Rectal smooth muscle tissue (tissue), 1 donor: Measurements from ENCODE around the gene ZCRB1.

ENCODE experiments used
- H3K27ac ChIP-seq: one replicate; pipeline ENCODE4 v1.7.0; 2013; ENCODE audit warnings: low read depth, low read length, inconsistent platforms
- H3K27me3 ChIP-seq: one replicate; pipeline ENCODE4 v1.7.0; 2013; ENCODE audit warnings: low read length; ENCODE audit not compliant: control insufficient read depth, insufficient read depth
- H3K36me3 ChIP-seq: one replicate; pipeline ENCODE4 v1.7.0; 2013; ENCODE audit warnings: low read length; ENCODE audit not compliant: control insufficient read depth, insufficient read depth
- H3K4me1 ChIP-seq: one replicate; pipeline ENCODE4 v1.7.0; 2013; ENCODE audit warnings: low read length; ENCODE audit not compliant: control insufficient read depth, insufficient read depth
- H3K4me3 ChIP-seq: one replicate; pipeline ENCODE4 v1.7.0; 2013; ENCODE audit warnings: low read length
- H3K9ac ChIP-seq: one replicate; pipeline ENCODE4 v1.7.0; 2013; ENCODE audit warnings: low read length

ZCRB1 gene

DNA sequence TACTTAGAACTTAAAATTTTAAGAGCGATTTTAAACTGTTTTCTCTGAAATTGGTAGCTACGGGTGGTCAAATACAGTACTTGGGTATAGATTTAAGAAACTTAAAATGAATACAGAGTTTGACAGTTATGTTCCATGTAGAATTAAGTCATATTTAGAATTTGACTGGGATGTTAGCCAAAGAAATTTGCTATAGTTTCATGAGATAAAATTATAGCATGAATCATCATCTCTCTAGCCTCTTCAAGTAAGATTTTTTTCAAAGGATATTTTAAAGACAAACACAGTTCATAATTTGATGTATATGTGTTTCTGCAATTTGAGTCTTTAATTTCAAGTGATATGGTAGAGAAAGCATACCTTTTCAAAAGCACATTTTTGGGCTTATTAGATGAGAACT lies 41.0 kb downstream of the ZCRB1 start:
- Histone ChIP-seq H3K4me3 (no peak overlapping the region), H3K27me3 (no peaks in the 10 kb centered on the region), H3K4me1 (no peaks in the 10 kb centered on the region), H3K9ac (no peak overlapping the region), H3K27ac (no peak overlapping the region), H3K36me3 (no peaks in the 10 kb centered on the region)

GRCh38 chr12:42284157-42284556 lies 41.7 kb downstream of the ZCRB1 start:
- Histone ChIP-seq H3K4me3 (no peak overlapping the region), H3K27ac (no peak overlapping the region), H3K4me1 (no peaks in the 10 kb centered on the region), H3K9ac (no peak overlapping the region), H3K36me3 (no peaks in the 10 kb centered on the region), H3K27me3 (no peaks in the 10 kb centered on the region)

GRCh38 chr12:42283739-42284138 lies 42.2 kb downstream of the ZCRB1 start:
- H3K4me3 ChIP-seq, result no peak overlapping the region
- H3K27me3 ChIP-seq, result no peaks in the 10 kb centered on the region
- no peaks in the 10 kb centered on the region for H3K4me1 ChIP-seq
- H3K9ac ChIP-seq, result no peak overlapping the region
- no peak overlapping the region for H3K27ac ChIP-seq
- no peaks in the 10 kb centered on the region for H3K36me3 ChIP-seq

GRCh38 chr12:42282294-42282693 lies 43.6 kb downstream of the ZCRB1 start:
- Histone ChIP-seq H3K27me3 (no peaks in the 10 kb centered on the region), H3K27ac (no peak overlapping the region), H3K9ac (no peak overlapping the region), H3K4me3 (no peak overlapping the region), H3K4me1 (no peaks in the 10 kb centered on the region), H3K36me3 (no peaks in the 10 kb centered on the region)

DNA sequence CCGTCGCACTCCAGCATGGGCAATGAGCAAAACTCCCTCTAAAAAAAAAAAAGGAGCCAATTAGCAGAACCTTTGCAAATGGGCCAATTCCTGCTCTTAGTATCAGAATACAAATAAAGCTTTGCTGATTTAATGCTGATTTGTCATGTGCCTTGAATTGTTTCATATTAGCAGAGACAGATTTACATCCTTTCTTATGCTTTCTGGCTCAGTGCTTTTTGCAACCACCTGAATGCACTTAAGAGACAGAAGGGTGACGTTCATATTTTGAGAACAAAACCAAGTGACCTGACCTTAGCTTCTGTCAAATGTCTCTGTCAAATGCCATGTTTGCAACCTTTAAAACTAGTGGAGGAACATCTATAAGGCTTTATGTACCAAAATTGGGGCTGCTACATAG lies 44.0 kb downstream of the ZCRB1 start:
- Histone ChIP-seq H3K4me1 (no peaks in the 10 kb centered on the region), H3K9ac (no peak overlapping the region), H3K27me3 (no peaks in the 10 kb centered on the region), H3K4me3 (no peak overlapping the region), H3K36me3 (no peaks in the 10 kb centered on the region), H3K27ac (no peak overlapping the region)

DNA sequence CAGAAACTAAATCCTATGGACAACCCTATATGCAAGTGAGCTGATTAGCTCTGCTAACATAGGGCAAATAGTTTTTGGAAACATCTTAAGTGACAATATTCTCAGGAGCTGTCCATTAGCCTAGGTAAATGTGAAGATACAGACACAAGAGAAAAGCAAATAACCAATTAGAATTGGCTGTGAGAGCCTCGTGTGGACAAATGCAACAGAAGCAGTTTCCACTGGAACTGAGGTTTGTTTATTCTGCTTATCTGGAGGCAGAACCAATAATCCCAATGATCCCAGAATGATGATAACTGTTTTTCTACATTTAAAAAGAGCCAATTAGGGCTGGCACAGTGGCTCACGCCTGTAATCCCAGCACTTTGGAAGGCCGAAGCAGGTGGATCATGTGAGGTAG lies 44.6 kb downstream of the ZCRB1 start:
- Histone ChIP-seq H3K27ac (no peak overlapping the region), H3K9ac (no peak overlapping the region), H3K4me3 (no peak overlapping the region), H3K36me3 (no peaks in the 10 kb centered on the region), H3K4me1 (no peaks in the 10 kb centered on the region), H3K27me3 (no peaks in the 10 kb centered on the region)

DNA sequence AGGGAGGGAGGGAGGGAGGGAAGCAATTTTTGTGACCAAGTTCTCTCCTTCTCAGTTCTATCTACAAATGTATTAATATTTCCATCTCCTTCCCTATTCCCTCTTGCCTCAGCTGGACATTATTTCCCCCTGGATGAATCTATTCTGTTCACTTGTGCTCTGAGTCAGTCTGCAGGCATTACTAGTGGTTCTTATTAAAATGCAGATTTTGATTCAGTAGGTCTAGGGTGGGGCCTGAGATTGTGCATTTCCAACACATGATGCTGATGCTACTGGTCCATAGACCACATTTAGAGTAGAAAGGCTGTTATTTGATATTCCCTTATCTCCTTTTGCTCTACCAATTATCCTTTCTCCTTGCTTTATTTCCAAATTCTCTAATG lies 47.8 kb downstream of the ZCRB1 start:
- Histone ChIP-seq H3K9ac (no peak overlapping the region), H3K4me1 (no peaks in the 10 kb centered on the region), H3K4me3 (no peak overlapping the region), H3K36me3 (no peaks in the 10 kb centered on the region), H3K27me3 (no peaks in the 10 kb centered on the region), H3K27ac (no peak overlapping the region)

- H3K27me3 ChIP-seq, result no peaks in the 10 kb centered on the region
- H3K27ac ChIP-seq, result no peak overlapping the region
- no peak overlapping the region for H3K4me3 ChIP-seq
- H3K4me1 ChIP-seq, result no peaks in the 10 kb centered on the region
- H3K9ac ChIP-seq, result no peak overlapping the region
- H3K36me3 ChIP-seq, result no peaks in the 10 kb centered on the region
Observed at GRCh38 chr12:42277396-42278127, 48.3 kb downstream of the ZCRB1 start.

DNA sequence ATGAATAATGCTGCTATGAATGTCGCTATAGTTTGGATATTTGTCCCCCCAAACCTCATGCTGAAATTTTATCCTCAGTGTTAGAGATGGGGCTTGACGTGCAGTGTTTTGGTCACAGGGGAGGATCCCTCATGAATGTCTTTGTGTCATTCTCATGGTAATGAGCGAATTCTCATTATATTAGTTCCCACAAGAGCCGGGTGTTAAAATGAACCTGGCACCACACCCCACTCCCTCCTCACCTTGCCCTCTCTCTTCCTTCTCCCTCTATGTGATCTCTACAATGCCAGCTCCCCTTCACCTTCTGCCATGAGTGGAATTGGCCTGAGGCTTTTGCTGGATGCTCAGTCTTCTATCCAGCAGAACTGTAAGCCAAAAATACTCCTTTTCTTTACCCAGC lies 50.4 kb downstream of the ZCRB1 start:
- no peak overlapping the region for H3K9ac ChIP-seq
- no peaks in the 10 kb centered on the region for H3K4me1 ChIP-seq
- no peaks in the 10 kb centered on the region for H3K36me3 ChIP-seq
- H3K4me3 ChIP-seq, result no peak overlapping the region
- H3K27me3 ChIP-seq, result no peaks in the 10 kb centered on the region
- H3K27ac ChIP-seq, result no peak overlapping the region

- Histone ChIP-seq H3K4me1 (no peaks in the 10 kb centered on the region), H3K27ac (no peak overlapping the region), H3K36me3 (no peaks in the 10 kb centered on the region), H3K9ac (no peak overlapping the region), H3K27me3 (no peaks in the 10 kb centered on the region), H3K4me3 (no peak overlapping the region)
Observed at GRCh38 chr12:42273706-42274105, 52.2 kb downstream of the ZCRB1 start.

GRCh38 chr12:42270596-42270995 lies 55.3 kb downstream of the ZCRB1 start:
- no peaks in the 10 kb centered on the region for H3K36me3 ChIP-seq
- no peaks in the 10 kb centered on the region for H3K4me1 ChIP-seq
- no peaks in the 10 kb centered on the region for H3K27me3 ChIP-seq
- H3K9ac ChIP-seq, result no peak overlapping the region
- H3K4me3 ChIP-seq, result no peak overlapping the region
- no peak overlapping the region for H3K27ac ChIP-seq

DNA sequence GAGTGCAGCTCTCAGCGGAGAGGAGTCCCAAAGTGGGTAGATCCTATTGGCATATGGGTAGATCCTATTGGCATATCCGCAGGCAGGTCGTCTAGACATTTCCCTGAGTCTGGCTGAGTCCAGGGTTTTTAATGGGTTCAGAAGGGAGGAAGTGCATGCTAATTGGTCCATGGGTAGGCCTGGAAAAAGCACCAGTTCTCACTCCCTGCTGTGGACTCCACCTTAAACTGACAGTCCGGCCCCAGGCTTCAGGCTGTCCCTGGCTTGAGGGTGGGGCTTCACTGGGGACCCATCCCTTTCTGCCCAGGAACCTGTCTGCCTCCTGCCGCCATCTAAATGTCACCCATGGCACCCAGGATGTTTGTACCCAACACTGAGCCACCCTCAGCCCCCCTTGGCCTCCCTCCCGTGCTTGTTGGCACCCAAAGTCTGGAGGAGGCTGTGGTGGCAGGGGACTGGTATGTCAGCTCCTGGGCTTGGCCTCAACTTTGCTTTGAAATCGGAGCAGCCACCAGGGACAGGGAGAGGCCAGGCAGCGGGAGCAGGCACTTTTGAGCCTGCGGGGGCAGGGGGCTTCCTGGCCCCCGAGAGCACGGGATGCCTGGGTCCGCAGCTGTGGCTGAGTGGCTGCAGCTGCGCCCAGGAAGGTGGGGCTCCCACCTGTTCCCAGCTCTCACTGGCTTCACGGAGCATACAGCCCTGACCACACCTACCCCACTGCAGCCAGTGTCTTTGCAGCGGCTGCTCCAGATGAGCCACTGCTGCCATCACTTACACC lies 58.3 kb downstream of the ZCRB1 start:
- Histone ChIP-seq H3K36me3 (no peaks in the 10 kb centered on the region), H3K27ac (no peak overlapping the region), H3K4me3 (no peak overlapping the region), H3K27me3 (no peaks in the 10 kb centered on the region), H3K4me1 (no peaks in the 10 kb centered on the region), H3K9ac (no peak overlapping the region)
